OCI-LY3 (cell line): Measurements from ENCODE around the gene VAV3.
A peak's percentile ranks its signal among the peaks of the same experiment; 100 is the strongest.

ENCODE experiments used
- H2AFZ ChIP-seq: fragments of 200-600, 300-600 bp; shearing (Covaris generic); 2 replicates; pipeline ENCODE4 v1.6.0; 2014; ENCODE audit warnings: antibody characterized with exemption, low read depth, low read length
- H3K27ac ChIP-seq: fragments of 200-600, 300-600 bp; sonication (generic); 2 replicates; pipeline ENCODE4 v1.5.1; 2014; ENCODE audit warnings: mild to moderate bottlenecking, low read length, moderate library complexity, mixed read lengths
- H3K27me3 ChIP-seq: fragments of 200-600, 300-600 bp; sonication (generic); 2 replicates; pipeline ENCODE4 v1.6.1; 2014; ENCODE audit warnings: low read depth, low read length, mixed read lengths
- H3K36me3 ChIP-seq: fragments of 200-600, 300-600 bp; sonication (generic); replicated peaks from 2 replicates; pipeline ENCODE3; 2014; ENCODE audit warnings: low read depth, low read length, mixed read lengths
- H3K4me1 ChIP-seq: fragments of 300-600, 200-600 bp; sonication (generic); 2 replicates; pipeline ENCODE4 v1.6.1; 2014; ENCODE audit warnings: low read length, mixed read lengths
- H3K4me2 ChIP-seq: fragments of 200-600, 300-600 bp; sonication (generic); 2 replicates; pipeline ENCODE4 v1.6.1; 2014; ENCODE audit warnings: low read length, mixed read lengths
- H3K4me3 ChIP-seq: fragments of 300-600, 200-600 bp; sonication (generic); 2 replicates; pipeline ENCODE4 v1.5.1; 2014; ENCODE audit warnings: antibody characterized with exemption, mild to moderate bottlenecking, low read length, moderate library complexity
- H3K79me2 ChIP-seq: fragments of 300-600, 200-600 bp; shearing (Covaris generic); 2 replicates; pipeline ENCODE4 v1.6.1; 2014; ENCODE audit warnings: mild to moderate bottlenecking, low read length, mixed read lengths
- H3K9ac ChIP-seq: fragments of 300-600, 200-600 bp; shearing (Covaris generic); 2 replicates; pipeline ENCODE4 v1.6.0; 2014; ENCODE audit warnings: mild to moderate bottlenecking, low read length, moderate library complexity
- H3K9me3 ChIP-seq: fragments of 200-600, 300-600 bp; shearing (Covaris generic); 2 replicates; pipeline ENCODE4 v1.6.1; 2014; ENCODE audit warnings: low read length, mixed read lengths; ENCODE audit not compliant: insufficient read depth
- H4K20me1 ChIP-seq: fragments of 200-600, 300-600 bp; sonication (generic); 2 replicates; pipeline ENCODE4 v1.6.1; 2016; ENCODE audit warnings: low read length, mixed read lengths; ENCODE audit not compliant: insufficient read depth
- EZH2phosphoT487 ChIP-seq: fragments of 200-600 bp; shearing (Covaris generic); IDR thresholded peaks from 2 replicates; pipeline ENCODE4 v1.6.1; 2018; ENCODE audit warnings: antibody characterized with exemption, mixed run types, low read depth
- TF ChIP-seq, protein P1 (sequence below): fragments of 200-600, 300-600 bp; sonication (generic); IDR thresholded peaks from 2 replicates; pipeline ENCODE4 v1.5.1; 2014; ENCODE audit warnings: antibody characterized with exemption, low read length, low read depth

The VAV3 gene

DNA sequence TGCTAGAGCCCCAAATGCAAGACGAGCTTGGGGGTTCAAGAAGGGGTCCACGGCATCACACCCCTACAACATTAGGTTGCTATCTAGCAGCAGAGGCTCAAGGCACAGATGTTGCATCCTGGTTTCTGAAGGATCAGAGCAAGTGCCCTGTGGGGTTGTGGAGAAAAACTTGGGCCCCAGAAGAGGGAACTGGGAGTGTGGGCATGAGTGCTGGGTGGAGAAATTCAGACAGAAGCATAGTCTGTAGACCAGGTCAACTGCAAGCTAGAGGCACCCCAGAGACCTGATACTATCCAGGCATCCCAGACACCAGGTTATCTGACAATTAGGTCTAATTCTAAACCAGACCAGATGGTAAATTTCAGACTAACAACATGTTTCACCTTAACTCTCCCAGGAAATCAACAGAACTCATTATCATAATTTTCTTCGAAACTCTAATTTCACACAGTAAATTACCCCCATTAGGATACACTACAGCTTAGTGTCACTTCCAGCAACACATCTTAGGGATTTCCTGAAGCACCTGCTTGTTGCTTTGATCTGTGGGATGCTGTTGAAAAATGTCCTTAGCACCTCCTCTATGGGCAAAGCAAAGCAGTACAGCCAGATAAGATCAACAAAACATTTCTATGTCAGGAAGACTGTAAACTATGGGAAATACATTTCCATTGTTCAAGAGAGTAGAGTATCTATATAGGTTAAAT, 179.3 kb downstream of the VAV3 start:
- Histone ChIP-seq H2AFZ (no peak overlapping the region), H3K27ac (no peak overlapping the region), H3K4me1 (peaks cover 24% of the 10 kb centered on the region), H3K27me3 (no peaks in the 10 kb centered on the region), H3K4me3 (no peak overlapping the region), H3K9ac (no peak overlapping the region), H3K79me2 (no peaks in the 10 kb centered on the region), H3K9me3 (no peaks in the 10 kb centered on the region), H3K36me3 (no peaks in the 10 kb centered on the region), H3K4me2 (peak overlapping the region; percentile 36), H4K20me1 (no peaks in the 10 kb centered on the region)
- TF ChIP-seq, protein P1, sequence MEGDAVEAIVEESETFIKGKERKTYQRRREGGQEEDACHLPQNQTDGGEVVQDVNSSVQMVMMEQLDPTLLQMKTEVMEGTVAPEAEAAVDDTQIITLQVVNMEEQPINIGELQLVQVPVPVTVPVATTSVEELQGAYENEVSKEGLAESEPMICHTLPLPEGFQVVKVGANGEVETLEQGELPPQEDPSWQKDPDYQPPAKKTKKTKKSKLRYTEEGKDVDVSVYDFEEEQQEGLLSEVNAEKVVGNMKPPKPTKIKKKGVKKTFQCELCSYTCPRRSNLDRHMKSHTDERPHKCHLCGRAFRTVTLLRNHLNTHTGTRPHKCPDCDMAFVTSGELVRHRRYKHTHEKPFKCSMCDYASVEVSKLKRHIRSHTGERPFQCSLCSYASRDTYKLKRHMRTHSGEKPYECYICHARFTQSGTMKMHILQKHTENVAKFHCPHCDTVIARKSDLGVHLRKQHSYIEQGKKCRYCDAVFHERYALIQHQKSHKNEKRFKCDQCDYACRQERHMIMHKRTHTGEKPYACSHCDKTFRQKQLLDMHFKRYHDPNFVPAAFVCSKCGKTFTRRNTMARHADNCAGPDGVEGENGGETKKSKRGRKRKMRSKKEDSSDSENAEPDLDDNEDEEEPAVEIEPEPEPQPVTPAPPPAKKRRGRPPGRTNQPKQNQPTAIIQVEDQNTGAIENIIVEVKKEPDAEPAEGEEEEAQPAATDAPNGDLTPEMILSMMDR, result no peak
- no peak for TF ChIP-seq EZH2phosphoT487

DNA sequence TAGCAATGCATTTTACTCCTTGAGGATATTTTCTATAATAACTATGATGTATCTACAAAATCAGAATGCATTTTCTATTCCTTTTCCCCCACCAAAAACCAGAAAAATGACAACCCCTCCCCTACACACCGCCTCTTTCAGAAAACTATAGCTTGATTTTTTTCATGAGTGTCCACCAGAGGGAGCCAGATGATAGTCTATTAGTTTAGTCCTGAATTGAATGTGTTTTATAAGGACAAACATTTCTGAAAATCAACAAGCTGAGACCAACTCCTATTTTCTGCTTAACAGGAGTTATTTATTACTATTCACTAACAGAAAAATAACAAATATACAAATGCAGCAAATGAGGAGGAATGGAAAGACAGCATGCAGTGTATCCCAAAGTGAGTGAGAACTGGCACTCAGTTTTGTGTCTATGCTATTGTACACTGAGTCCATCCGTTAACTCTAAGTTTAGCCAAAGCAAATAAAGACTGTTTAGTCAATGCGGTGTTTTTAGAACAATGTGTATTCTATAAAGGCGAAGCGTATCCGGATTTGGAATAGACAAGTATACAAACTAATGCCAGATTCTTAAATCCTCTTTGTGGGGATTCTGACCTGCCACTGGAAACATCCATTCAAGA, 182.6 kb downstream of the VAV3 start:
- Histone ChIP-seq H3K27me3 (no peaks in the 10 kb centered on the region), H3K27ac (no peak overlapping the region), H2AFZ (no peak overlapping the region), H4K20me1 (no peaks in the 10 kb centered on the region), H3K9me3 (no peaks in the 10 kb centered on the region), H3K9ac (no peak overlapping the region), H3K4me1 (peaks cover 38% of the 10 kb centered on the region), H3K4me3 (no peak overlapping the region), H3K79me2 (no peaks in the 10 kb centered on the region), H3K4me2 (no peak overlapping the region), H3K36me3 (no peaks in the 10 kb centered on the region)
- TF ChIP-seq EZH2phosphoT487, result no peak
- TF ChIP-seq, protein P1, result peak; percentile 72

DNA sequence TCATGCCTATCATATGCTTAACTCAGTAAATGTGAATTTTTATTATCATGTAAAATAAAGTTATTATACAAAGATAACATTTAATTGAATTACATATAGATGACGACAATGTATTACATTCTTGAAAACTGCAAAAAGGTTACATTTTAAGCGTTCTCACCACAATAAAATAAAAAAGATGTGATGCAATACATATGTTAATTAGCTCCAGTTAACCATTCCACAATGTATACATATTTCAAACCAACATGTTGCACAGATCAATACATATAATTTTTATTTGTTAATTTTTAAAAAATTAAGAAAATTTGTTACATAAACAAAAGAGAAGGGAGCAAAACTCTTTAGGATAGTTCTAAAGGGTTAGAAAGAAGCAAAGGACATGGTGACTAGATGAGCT, 183.7 kb downstream of the VAV3 start:
- Histone ChIP-seq H2AFZ (no peak overlapping the region), H3K4me1 (peaks cover 37% of the 10 kb centered on the region), H3K4me2 (no peak overlapping the region), H3K27ac (no peak overlapping the region), H3K9me3 (no peaks in the 10 kb centered on the region), H3K27me3 (no peaks in the 10 kb centered on the region), H3K4me3 (no peak overlapping the region), H3K36me3 (no peaks in the 10 kb centered on the region), H3K79me2 (no peaks in the 10 kb centered on the region), H3K9ac (no peak overlapping the region), H4K20me1 (no peaks in the 10 kb centered on the region)
- no peak for TF ChIP-seq EZH2phosphoT487
- TF ChIP-seq, protein P1, result no peak

DNA sequence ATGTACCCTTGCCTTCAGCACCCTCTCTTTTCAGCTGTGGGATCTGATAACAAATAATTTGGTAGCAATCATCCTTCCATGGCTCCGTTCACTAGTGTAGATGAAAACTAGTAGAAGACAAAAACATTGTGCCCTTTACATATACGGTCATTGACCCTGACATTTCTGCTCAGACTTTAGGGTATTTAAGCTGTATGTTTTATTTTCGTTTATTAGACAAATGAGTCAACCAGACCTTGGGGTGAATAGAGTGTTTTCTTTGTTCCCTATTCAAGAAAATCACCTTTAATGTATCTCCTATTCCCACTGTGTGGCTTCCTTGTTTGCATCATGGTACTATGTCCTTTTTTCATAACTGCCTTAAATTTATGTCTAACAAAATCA, 187.3 kb downstream of the VAV3 start:
- Histone ChIP-seq H3K27me3 (no peaks in the 10 kb centered on the region), H3K4me1 (peaks cover 32% of the 10 kb centered on the region), H4K20me1 (no peaks in the 10 kb centered on the region), H3K4me2 (peak overlapping the region; percentile 93), H2AFZ (no peak overlapping the region), H3K79me2 (no peaks in the 10 kb centered on the region), H3K36me3 (no peaks in the 10 kb centered on the region), H3K9me3 (no peaks in the 10 kb centered on the region), H3K4me3 (peak overlapping the region; percentile 69), H3K9ac (peak overlapping the region; percentile 68; the same call in 1 of the 2 replicates), H3K27ac (peak overlapping the region; percentile 98)
- no peak for TF ChIP-seq EZH2phosphoT487
- TF ChIP-seq, protein P1, result no peak
